Hematopoietic multipotent progenitor cell treated with erythropoietin and hydrocortisone succinate and interleukin-3 and kit ligand, for 4 days (in vitro differentiated cells): ENCODE results near the gene ANLN.
A peak's percentile ranks its signal among the peaks of the same experiment; 100 is the strongest.
"Not testable (repeated sequence)": the region's sequence is repeated elsewhere in the genome, so short reads cannot be mapped to it uniquely, and the experiment has no call there.

Experiments
- DNase-seq: peaks from one replicate; pipeline ENCODE4 v3.0.0-alpha.2; 2015

The ANLN gene

DNA sequence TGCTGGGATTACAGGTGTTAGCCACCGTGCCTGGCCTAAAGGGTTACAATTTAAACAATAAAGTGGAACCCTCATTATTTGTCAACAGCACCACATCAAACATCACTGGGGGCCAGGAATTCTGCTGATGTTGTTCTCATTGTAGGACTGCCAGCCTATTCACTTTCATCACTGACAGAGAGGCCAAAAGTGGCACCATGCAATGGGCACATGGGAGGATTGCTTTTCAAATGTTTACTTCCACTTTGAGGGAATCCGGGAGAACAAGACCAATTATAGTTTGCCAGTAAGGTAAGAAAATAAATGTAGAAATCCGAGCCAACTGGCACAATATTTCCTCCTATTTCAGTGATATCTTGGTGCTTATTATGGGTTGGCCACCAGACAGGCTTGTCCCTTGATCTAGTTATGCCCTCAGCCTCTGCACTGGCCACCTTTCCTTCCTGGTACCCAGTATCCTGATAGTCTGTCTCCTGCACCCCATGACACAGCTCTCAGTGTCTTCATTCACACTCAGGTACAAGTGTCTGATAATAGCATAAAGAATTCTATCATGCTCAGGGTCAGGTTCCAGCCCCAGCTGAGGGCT lies 82.6 kb downstream of the ANLN start:
- no peak for DNase-seq

DNA sequence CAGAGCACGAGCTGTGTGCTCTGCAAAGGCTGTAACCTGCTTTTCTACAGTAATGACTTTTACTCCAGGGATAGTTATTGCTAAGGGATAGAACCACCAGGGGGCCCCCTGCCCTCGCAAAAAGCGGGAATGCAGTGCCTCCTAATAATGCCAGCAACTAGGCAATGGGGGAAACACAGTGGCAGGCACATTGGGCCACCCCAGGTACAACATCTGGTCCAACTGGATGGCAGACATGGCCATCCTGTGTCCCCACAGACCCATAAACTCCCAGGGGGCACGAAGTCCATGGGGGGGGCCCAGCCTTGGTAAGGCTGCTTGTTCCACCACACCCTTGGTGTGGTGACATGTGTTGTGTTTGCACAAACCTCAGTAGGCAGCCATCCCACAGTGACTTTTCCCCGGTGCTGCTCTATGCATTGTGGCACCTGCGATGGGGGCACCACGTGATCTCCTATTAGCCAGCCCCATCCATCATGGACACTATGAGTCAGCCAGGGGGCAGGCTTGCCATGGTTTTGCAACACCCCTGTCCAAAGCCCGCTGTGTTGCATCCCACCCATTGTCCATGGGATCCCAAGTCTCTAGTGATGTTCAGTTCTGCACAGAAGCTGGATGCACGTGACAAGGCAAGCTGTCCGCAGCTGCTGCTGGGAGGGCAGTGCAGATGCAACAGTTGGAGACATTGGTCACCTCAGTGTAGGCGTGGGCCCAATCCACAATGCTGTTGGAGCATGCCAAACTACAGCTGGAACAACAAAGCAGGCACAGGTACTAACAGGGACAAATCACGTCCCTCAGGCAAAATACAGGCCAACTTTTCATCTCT lies 84.0 kb downstream of the ANLN start:
- peak; percentile 81 for DNase-seq

DNA sequence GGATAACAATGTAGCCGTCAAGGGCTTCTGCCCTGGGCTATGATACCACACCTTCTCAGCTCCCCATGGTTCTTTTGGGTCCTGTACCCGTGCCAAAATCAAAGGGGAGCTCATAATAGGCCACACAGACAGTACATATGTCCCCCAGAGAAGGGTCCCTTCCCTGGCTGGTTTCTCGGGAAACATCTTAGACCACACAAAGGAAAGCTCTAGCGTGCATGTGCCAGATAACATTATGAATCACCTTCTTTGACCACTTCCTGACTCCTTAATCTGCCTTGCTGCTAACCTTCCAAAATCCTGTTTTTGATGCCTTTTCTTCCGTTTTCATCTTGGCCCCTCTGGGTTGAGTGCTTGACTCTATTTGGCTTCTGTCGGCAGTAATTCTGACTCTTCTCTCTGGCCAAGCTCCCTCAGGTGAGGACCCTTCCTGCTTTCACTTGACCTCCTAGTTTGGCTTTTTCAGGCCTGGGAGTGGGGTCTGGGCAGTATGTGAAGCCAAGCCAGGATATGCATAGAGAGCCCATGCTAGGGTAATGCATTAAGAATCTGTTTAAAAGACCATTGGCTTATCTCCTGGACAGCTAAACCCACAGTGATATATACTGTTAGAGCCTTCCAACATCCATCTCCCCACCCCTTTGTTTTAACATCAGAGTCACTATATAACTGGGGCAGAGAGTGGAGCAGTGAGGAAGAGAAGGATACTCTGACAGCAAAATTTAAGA lies 84.8 kb downstream of the ANLN start:
- peak; percentile 95 for DNase-seq

DNA sequence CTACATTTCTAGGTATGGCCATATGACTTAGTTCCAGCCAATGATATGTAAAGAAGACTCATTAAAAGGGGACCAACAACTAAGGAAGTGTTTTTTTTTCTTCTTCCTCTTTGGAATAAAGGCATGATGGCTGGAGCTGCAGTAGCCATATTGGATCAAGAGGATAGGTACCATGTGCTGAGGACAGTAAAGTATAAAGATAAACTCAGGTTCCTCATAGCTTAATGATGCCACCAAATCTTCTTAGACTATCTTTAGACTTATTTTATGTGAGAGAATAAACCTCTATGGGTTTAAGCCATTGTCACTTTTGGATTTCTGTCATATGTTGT lies 85.3 kb downstream of the ANLN start:
- DNase-seq: no peak

DNA sequence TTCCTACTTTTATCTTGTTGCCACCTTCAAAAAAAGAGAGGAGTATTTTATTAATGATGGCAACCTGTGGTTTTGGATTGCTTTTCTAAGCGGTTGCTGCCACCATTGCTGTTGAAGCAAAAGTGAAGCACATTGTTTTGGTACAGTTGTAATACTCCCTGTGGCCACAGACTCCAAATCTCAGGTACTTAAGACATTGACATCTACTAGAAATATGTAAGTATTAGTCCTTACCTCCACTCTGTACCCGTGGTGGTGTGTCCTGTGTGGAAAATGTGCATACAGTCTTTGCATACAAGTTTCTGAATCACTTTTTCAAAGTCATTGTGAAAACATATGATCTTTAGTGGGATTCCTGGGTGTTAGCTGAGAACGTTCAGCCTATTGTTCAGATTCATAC lies 85.7 kb downstream of the ANLN start:
- DNase-seq: no peak

DNA sequence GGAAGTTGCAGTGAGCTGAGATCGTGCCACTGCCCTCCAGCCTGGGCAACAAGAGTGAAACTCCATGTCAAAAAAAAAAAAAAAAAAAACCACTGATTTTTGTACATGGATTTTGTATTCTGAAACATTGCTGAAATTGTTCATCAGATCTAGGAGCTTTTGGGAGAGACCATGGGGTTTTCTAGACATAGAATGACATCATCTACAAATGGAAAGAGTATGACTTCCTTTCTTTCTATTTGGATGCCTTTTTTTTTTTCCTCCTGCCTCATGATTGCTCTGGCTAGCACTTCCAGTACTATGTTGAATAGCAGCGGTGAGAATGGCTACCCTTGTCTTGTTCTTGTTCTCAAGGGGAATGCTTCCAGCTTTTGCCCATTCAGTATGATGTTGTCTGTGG lies 89.1 kb downstream of the ANLN start:
- DNase-seq: no peak

DNA sequence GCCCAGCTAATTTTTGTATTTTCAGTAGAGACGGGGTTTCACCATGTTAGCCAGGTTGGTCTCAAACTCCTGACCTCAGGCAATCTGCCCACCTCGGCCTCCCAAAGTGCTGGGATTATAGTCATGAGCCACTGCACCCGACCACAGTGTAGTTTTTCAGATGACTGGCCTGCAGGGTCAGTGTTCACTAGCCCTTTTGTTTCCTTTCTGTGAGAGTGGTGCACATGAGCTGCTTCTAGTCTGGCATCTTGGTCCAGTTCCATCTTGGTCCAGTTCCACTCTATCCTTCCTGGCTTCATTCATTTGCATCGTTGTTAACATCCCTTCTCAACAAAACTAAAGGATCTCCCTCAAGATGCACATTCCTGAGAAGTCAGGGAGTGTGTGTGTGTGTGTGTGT lies 94.2 kb downstream of the ANLN start:
- not testable (repeated sequence) for DNase-seq

DNA sequence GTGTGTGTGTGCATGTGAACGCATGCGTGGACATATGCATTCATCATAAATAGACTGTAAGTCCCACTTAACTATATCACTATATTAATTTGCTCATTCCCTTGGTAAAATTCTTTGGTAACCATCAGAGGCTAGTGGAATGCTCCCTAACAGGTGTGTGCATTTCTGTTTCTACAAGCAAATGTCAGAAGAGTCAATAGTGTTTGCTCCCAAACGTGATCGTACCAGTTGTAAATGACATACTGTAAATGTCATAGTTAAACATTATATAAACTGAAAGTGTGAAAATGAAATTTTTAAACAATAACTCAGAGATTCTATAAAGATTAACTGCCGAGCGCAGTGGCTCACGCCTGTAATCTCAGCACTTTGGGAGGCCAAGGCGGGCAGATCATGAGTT lies 94.6 kb downstream of the ANLN start:
- no peak for DNase-seq

DNA sequence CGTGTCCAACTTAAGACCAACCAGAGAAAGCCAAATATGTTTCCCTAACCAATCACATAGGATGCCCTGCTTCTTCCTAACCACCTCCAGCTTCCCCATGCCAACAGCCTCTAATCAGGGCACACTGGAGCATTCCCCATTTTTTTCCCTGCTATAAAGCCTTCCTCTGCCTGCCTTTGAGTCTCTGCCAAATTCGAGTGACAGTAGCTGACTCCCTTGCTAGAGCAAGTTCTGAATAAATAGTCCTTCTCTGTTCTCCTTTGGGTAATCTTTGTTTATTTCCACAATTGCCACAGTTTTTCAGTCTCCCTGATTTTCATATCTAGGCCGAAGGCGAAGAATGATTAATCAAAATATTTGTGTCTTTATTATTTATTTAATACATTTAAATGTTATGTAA lies 96.7 kb downstream of the ANLN start:
- no peak for DNase-seq

DNA sequence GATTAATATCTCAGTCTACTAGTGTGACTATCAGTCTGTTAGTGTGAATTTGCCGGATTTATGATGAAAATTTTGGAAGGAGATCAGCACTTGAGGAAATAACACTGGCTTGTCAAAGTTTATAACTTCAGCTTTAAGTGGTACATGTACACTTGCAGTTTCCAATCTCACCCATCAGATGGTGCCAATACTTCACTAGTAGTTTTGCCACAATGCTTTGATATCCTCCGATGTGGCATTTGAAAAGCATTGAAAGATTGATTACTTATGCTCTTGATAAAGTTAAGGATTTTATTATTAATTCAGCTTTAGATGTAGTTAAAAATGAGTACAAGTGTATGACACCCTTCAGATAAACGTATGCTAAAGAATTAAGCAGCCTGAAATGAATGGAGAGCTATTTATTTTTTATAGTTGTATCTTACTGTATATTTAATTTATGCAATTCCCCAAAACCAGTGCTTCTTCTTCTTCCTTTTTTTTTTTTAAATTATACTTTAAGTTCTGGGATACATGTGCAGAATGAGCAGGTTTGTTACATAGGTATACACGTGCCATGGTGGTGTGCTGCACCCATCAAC lies 98.2 kb downstream of the ANLN start:
- DNase-seq: peak; percentile 94

DNA sequence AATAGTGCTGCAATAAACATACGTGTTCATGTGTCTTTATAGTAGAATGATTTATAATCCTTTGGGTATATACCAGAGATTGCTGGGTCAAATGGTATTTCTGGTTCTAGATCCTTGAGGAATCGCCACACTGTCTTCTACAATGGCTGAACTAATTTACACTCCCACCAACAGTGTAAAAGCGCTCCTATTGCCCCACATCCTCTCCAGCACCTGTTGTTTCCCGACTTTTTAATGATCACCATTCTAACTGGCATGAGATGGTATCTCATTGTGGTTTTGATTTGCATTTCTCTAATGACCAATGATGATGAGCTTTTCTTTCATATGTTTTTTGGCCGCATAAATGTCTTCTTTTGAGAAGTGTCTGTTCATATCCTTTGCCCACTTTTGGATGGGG lies 99.0 kb downstream of the ANLN start:
- not testable (repeated sequence) for DNase-seq

DNA sequence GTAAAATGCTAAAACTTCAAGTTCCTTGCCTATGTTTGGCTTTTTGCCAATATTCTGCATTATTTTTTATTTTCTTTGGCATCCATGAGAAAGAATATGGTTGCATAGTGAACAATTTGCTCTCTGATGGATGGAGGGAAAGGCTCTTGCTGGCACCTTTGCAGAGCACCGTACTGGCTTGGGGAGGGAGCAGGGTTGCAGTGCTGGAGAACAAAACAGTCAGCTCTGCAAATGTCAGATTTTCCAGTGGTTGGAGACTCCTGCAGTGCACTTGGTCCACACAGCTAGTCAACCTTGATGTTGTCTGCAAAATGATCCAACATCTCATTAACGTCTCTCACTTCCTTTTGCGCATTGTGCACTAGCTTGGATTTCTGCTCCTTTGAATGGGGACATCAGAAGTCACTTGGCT lies 100.8 kb downstream of the ANLN start:
- DNase-seq: no peak

DNA sequence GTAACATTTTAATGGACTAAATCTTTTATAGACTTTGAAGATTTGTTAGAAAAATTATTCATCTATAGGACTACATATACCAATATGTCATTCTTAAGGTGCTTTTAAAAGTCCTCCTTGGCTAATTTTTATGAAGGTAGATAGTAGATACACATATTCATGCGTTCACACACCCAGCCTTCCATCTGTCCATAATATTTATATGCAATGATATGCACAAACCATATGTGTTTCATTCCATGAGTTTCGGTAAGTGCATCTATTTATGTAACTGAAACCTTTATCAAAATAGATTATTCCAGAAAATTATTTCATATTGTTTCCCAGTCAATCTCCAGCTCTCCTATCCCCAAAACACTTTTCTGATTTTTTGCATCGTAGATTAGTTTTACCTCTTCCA lies 101.7 kb downstream of the ANLN start:
- DNase-seq: no peak

DNA sequence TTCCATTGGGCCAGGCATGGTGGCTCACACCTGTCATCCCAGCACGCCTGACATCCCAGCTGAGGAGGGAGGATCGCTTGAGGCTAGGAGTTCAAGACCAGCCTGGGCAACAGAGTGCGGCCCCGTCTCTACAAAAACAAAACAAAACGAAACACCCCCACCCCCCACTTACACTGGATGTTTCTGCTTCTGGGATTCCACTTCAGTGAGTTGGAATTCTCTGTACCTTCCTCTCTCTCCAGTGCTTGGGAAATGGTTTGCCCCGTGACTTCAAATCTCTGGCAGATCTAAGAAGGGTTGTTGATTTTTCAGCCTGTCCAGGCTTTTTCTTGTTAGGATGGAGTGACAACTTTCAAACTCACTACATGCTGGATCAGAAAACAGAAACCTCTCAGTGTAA lies 106.9 kb downstream of the ANLN start:
- no peak for DNase-seq

DNA sequence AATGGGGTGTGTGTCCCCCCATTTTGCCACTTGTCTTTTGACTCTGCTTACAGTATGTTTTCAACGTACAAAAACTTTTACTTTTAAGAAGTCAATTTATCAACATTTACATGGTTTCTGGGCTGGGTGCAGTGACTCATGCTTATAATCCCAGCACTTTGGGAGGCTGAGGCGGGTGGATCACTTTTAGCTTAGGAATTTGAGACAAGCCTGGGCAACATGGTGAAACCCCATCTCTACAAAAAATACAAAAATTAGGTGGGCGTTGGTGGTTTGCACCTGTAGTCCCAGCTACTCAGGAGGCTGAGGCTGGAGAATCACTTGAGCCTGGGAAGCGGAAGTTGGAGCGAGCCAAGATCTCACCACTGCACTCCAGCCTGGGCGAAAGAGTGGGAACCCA lies 107.5 kb downstream of the ANLN start:
- DNase-seq: not testable (repeated sequence)

DNA sequence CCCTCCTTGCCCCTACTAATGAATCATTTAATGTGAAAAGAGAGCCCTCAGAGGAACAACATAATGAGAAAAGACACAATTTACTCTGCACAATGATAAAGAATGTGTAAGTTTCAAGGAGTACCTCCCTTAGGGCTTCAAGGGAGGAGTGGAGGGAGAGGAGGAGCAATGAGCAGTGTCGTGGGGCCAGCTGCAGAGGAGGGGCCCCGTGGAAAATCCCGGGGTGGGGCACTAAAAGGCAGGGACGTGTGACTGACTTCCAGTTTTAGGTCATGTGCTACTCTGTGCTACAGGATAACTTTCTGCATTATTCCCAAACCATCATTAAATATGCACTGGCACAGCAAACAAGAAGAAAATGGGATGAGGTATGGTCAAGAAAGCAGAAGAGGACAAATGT lies 108.1 kb downstream of the ANLN start:
- no peak for DNase-seq
